Measurements from ENCODE around the gene PTPRT.
"Not testable (repeated sequence)": the region's sequence is repeated elsewhere in the genome, so short reads cannot be mapped to it uniquely, and the experiment has no call there.

PTPRT gene

DNA sequence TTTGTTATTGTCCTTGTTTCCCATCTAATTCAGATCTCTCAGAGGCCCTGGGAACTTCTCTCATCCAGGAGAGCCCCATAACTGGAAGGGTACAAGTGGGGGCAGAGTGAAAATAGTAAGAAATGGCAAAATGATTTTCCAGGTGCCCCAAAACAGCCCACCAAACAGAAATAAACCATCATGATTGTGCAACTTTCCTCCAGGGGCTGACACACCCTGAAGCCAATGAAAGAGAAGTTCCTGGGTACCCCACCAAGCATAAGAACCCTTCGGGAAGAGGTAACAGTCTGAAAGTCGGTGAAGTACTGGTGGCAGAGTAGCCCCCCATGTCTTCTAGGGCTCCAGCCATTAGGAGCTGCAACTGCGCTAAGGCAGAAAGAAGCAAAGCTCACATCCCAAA lies 282.0 kb downstream of the PTPRT start:
- DNase-seq = no peak

DNA sequence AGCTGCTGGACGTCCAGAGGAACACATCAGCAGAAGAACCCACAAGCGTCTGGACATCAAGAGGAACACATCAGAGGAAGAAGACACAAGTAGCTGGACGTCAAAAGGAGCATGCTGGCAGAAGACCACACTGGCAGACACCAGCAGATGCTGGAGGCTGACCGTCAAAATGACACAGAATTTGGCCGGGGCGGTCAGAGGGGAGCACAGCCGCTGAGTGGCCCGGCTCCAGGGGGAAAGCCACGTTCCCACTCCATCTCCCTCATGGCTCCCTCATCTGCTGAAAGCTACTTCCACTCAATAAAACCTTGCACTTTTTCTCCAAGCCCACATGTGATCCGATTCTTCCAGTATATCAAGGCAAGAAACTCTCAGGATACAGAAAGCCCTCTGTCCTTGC lies 283.6 kb downstream of the PTPRT start:
- DNase-seq = no peak

DNA sequence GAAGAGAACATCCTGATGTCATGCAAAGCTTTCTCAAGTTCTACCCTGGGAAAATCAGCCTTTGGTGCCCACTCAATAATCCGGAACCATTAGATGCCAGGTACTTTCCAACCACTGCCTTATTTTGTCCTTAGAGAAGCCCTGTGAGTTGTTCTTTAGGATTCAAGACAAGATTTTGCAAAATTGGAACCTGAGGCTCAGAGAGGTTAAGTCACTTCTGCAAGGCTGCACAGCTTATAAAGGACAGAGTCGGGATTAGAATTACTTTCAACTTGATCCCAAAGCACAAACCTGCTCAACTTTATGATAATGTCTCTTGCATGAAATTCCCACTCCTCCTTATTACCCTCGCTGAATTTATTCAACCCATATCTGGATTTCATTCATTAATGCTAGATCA lies 287.2 kb downstream of the PTPRT start:
- DNase-seq = no peak

DNA sequence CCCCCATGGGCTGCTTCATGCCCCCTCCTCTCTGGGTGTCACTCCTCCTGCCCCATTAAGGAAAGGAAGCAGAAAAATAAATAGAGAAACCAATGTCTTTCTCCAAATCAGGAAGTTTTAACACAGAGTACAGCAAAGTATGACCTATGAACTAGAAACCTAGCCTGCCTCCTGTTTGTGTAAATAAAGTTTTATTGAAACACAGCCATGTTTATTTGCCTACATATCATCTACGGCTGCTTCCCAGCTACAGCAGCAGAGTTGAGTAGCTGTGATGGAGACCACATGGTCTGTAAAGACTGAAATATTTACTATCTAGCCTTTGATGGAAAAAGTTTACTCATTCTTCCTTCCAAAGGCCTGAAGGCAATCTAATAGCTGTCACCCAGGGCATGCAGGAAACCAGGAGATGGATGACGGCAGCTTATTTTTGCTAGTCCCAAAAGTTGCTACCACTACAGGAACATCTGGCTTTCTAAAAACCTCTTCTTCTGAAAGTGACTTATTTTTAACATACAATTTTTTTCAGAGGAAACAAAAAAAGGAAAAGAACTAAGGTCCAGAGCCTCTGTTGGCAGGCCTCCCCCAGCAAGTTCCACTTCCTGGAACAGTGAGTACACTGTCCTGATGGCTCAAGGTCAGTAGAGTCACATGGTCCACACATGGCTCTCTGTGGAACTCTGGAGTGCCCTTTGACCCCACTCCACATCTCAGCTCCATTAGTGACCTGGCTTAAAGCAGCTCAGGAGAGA lies 287.8 kb downstream of the PTPRT start:
- DNase-seq = no peak

DNA sequence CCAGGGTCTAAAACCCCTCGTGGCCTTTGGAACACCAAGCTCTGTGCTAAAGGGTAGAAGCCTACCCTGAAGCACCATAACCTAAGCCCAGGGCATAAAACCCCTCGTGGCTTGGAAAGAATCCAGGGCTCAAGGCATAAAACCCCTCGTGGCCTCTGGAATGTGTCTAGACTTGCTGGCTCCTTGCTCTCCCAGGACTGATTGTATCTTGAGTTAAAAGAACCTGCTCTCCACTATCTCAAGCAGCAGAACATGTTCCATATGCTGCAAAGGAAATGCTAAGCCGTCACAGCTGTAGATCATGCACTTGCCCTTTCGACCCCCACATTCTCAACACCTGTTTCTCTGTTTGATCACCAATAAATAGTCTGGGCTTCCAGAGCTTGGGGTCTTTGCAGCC lies 288.9 kb downstream of the PTPRT start:
- DNase-seq = not testable (repeated sequence)

DNA sequence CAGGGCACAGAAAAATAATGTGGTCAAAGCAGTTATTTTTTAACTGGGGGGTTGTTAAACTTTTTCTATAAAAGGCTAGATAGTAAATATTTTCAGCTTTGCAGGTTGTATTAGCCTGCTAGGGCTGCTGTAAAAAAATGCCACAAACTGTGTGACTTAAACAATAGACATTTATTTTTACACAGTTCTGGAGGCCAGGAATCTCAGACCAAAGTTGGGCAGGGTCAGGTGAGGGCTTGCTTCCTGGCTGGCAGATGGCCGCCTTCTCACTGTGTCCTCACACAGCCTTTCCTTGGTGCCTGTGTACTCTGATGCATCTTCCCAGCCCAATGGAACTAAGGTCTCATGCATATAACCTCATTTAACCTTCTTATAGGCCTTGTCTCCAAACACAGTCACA lies 294.7 kb downstream of the PTPRT start:
- no peak for DNase-seq

DNA sequence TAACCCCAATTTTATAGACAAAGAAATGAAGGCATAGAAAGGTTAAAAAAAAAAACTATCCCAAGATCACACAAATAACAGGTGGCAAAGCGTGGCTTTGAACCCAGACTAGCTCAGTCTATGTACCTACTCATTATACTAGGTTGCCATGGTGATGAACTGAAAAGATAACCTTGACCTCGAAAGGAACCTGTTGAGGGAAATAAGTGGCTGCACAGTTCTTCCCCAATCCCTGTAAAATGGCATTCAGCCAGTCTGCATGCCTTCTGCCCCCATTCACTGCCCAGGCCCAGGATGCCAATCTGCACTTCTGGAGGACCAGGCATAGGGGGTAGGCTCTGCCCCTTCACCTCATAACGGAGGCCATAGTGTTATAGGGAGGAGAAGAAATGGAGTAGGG lies 295.2 kb downstream of the PTPRT start:
- no peak for DNase-seq

DNA sequence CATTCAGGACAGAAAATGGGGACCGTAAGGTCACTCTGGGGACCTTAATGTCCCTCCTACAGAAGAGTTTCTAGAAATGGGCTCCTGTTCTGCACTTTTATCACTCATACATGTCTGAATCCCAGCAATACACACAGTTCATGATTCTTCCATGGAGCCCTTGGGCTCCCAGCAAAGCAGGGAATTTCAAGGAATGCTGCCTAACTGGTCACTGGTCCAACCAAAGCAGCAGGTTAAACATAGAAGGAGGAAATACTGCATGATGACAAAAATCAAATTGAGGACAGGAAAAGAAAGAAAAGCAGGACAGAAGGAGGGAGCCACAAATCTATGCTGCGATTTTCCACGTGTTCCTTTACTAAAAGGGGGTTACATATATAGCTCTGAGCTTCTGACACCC lies 300.2 kb downstream of the PTPRT start:
- no peak for DNase-seq

DNA sequence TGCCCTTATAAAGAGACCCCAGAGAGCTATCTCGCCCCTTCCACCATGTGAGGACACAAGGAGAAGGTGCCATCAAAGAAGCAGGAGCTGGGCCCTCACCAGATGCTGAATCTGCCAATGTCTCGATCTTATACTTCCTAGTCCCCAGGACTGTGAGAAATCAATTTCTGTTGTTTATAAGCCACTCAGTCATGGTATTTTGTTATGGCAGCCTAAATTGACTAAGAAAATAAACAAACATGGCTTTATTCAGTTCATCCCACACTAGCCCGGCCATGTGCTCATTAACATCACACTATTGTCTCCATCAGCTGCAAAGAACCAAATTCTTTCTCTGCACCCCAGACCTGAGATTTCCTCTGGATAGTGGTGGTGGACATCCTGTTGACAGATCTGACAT lies 302.4 kb downstream of the PTPRT start:
- no peak for DNase-seq

DNA sequence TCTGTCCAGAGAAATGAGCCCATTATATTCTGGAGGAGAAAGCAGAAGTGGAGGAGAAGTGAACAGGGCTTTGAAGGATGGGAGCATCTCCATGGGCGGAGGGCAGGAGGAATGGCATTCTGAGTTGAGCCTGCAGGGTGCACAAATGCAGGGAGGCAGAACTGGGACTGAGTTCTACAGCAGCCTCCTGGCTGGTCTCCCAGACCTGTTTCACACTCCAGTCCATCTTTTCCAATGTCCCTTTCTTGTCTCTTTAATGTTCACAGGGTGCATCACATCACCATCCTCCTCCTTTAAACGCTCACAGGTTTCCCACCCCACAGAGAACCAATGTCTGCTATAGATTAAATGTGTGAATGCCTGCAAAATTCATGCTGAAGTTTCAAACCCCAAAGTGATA lies 302.9 kb downstream of the PTPRT start:
- no peak for DNase-seq

DNA sequence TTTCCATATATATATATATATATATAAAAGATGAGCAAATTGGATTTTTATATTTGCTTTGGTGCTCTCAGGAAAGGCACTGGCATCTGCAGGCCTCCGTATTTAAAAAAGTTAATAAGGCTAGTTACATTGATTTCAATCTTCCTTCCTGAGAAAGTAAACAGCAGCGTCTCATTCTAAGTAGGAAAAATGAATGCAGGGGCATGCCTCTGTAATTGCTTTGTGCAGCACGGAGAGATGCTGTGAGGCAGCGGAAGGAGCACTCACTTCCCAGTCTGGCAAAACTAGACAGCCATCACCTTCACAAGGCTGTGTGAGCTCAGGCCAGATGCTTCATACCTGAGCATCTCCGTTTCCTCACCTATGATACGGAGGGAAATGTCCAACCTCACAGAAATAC lies 303.7 kb downstream of the PTPRT start:
- DNase-seq = no peak

DNA sequence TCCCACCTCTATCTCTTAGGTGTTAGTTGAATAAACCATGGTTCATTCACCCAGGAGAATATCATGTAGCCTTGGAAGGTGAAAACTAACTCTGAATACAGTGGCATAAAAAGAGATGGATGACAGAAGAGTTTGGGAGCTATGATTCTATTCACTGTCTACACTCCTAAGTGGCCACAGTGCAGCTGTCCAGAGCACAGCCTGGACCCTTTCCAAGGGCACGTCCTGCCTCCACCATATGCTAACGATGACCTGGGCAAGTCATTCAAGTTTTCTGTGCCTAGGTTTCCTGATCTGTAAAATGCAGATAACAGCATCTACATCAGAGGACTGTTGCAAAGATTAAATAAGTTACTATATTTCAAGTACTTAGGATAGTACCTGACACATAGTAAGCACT lies 314.1 kb downstream of the PTPRT start:
- no peak for DNase-seq

DNA sequence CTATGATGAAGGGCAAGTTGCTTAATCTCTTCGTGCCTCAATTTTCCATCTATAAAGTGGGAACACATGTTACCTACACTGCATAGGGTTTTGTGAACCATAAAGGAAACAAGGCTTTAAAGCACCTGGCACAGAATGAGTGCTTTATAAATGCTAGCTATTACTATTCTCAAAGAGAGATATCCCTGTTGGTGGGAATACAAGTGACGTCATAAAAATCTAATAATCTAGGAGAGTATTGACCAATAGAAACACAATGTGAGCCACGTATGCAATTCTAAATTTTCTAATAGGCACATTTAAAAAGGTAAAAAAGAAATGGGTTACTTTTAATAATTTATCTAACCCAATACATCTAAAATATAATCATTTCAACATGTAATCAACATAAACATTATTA lies 316.4 kb downstream of the PTPRT start:
- no peak for DNase-seq

DNA sequence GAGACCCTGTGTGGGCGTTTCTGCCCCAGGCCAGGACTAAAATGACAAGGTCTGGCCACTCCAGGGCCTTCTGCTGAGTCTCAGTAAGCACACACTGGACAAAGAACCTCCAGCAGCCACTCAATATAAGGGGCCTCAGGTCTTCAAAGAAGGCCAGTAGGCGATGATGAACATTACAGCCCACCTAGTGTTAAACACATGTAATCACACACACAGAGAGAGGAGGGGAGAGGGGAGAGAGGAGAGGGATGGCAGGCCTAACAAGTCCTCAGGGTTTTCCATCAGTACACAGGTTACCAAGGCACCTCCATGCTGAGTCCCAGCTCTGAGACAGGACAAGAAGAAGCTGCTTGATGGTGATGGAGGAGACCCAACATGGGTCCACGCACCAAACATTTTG lies 325.6 kb downstream of the PTPRT start:
- DNase-seq = no peak

DNA sequence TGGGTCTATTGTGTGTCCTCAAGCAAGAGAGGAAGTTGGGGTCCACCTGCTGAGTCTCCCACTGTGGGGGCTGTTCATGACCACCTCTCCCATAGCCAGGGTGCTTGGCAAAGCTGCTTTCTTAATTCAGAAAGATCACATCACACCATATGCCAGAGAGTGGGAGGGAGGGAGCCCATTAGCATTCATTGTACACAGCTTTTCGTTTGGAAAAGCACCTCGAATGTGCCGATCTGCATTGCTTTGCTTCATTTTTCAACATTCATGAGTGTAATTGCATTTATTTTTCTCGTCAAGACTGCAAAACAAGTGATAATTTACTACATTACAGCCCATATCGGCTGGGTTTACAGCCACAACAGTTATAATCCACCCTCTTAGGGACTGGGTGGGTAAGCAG lies 327.3 kb downstream of the PTPRT start:
- DNase-seq = no peak

DNA sequence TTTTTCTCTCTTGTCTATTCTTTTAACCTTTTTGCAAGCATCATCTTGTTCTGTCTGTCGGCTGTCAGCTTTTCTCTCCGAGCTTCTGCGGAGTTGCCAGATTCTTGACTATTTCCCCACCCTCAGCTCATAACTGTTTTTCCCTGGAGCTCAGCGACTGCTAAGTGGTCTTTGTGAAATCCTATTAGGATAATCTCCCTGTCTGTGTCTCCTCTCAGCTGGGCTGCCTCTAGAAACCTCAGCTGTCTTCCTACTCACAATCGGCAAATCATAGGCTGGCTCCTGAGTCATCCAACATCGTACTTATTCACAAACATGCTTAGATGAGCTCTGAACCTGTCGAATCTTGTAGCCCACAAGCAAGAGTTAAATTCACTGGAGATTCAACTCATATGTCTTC lies 332.3 kb downstream of the PTPRT start:
- no peak for DNase-seq

DNA sequence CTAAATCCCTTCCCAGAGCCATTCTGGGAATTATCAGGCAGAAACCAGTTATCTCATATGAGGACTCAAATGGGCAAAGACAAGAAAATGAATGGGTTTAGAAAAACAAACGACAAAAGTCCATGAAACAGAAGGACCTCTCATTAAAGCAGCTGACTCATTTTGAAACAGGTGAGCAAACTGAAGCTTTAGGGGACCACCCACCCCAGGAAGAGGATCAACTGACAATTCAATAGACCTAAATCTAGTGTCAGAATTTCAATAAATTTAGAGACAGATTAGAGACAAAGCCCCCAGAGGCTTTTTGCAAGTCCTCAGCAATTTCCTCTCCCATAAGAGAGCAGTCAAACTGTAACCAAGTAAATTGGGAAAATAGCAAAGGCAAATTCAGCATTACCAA lies 333.8 kb downstream of the PTPRT start:
- no peak for DNase-seq

DNA sequence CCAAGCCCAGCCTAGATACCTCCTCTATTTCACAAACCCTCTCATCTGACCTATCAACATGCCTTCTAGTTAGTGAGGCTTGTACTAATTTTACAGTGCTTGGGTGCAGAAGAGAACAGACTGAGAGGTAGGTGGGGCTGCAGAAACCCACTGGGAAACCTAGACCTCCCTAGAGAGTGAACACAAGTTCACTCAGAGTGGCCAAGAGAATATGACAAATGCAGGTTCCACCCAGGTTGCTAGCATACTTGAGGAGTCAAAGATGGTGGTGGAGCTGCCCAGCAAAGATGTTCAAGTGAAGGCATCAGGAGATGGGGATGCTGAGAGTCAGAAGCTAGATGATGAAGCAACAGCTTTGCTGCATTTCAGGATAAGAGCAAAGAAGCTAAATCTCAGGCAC lies 337.0 kb downstream of the PTPRT start:
- DNase-seq = no peak

DNA sequence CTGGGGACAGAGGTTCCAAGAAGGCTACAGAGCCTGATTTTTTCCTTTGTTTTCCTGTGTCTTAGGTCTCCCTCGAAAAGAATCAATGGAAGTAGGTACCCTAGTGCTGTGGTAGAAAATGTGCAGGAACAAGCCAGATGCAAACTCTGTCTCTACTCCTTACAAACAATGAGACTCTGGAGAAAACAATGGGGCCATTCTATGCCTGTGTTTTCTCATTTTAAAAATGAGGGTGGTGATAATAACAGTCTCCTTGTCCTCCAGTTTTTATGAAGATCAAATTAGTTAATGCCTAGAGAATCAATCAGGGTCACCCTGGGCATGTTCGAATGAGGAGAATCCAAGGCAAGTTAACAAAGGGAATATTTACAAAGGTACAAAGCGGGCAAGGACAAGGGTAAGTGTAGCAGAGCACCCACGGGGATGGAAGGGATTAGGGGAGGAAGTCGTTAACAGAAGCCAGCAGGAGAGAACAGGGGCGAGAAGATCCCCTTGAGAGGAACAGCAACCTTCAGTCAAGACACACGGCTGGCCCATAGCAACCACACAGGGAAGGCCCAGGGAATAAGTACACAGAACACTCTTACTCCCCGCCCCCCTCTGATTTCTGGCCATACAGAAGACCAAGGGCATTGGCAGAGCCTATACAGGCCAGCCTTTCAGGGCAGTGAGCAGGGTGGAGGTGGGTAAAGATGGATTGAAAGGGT lies 342.8 kb downstream of the PTPRT start:
- DNase-seq = no peak

DNA sequence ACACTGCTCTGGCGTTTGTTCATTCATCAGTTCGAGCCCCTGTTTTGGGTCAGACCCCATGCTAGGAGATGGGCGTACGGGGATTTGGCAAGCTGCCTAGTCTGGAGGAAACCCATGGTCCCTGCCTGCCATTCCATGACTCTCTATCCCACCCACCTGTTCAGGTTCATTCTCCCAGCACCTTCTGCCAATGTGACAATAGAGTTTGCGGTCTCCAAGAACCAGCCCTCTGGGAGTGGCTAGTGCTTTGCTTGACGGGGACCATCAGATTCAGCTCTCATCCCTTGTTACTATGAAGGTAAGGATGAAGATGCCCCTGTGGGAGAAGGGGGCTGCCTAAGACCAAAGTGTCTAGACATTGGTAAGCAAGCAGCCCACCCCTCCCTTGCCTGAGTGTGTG lies 345.0 kb downstream of the PTPRT start:
- no peak for DNase-seq

DNA sequence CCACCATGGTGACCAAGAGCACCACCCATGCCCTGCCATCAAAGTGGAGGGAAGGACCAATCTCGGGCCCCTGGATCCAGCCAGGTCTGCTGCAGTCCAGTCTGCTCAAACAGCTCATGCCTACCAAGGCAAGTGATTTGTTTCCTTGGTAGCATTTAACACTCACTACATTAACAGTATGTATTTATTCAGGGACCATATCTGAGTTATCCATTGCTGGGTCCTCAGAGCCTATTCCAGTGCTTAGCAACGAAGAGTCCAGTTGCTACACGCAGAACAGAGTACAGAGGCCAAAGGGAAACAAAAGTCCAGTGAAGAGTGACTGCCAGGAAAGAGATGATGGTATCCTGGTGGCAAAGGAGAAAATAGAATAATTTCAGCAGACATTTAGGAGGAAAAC lies 352.2 kb downstream of the PTPRT start:
- DNase-seq = no peak

DNA sequence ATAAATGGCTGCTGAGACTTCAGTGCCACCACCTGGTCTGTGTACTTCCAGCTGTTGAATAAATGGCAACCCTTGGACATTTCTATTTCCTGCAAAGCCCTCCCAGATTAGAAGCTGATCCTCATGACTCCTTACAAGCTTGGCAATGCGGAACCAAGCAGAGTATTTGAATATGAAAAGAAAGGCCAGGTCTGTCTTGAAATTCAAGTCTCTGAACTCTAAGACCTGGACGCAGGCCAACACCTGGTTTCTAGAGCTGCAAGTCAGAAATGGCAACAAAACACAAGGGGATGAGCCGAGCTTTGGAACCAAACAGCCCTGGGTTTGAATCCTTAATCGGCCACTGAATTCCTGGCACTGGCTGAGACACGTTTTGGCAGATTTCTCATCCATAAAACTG lies 353.4 kb downstream of the PTPRT start:
- DNase-seq = no peak

DNA sequence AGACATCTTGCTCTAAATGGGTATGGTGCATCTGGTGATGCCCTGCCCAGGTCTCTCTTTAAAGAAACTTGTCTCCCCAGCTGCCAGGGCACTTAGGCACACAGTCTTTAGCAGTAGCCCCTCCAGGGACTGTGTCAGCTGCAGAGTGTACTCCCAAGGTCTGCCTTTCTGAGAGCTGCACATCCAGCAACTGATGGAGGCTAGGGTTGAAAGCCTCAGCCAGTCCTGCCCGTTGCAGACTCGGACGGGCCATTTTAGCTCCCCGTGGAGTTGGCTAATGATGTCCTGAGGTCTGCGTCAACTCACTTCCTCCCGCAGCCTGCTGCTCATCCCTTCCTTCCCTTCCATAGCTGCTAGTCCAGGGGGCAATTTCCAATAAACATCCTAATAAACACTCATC lies 381.8 kb downstream of the PTPRT start:
- DNase-seq = no peak

DNA sequence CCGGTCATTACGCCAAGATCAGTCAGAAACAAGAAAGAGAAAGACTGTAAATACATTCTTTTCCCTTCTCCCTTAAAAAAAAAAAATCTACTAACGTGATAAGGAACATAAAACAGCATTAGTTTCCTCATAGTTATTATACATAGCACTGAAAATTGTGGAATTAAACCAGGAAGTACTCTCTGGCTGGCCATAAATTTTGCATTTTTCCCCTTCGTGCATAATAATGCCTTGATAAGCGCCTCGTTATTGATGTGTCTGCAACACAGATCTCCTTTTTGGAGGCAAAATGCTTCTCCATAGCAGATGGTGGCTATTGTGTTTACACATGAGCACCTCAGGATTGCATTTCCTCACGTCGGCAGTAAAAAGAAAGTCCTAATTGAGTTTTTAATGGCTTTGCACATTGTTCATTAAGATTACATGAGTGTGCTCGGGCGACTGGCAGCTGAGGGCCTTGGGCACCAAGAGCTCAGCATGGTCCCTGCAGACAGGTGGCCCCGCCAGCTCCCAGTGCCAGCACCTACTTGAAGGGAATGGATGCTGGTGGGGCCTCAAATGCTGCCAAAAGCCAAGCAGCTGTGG lies 394.5 kb downstream of the PTPRT start:
- DNase-seq = no peak

Data from right kidney (tissue), 1 donor.